HCT116 (cell line): Measurements from ENCODE around the gene CYP27A1. TPM values are rescaled to one million over a fixed set of nuclear protein-coding genes. Genes with fewer than 3 reads are reported as not detected.

Experiments used
- ATAC-seq: fragments of 200-7000 bp; cut with Tn5 transposase; 2 replicates; pipeline ENCODE4 v1.9.1; 2020; ENCODE audit warnings: mild to moderate bottlenecking, moderate library complexity
- BruUV-seq: library from RNA; stranded (reverse); fragments of 400-500 nt; replicated peaks from 2 replicates; lab custom pipeline; 2021; lab: Mats Ljungman, UMichigan
- CTCF ChIA-PET: fragments of 300-600 bp; sonication (Branson Sonifier 250); formaldehyde crosslinking; loops from one replicate; lab custom pipeline; 2021; ENCODE audit warnings: antibody characterized with exemption; lab: Charles Lee
- POLR2A ChIA-PET: fragments of 300-600, 350-600 bp; sonication (Branson Sonifier 250); formaldehyde crosslinking; loops from one replicate; lab custom pipeline; 2021; ENCODE audit warnings: antibody characterized with exemption; lab: Charles Lee
- RAD21 ChIA-PET, 2 experiments: fragments of 300-600 bp; sonication (Branson Sonifier 250); formaldehyde crosslinking; loops; one replicate each; lab custom pipeline; 2023; ENCODE audit warnings: low total read pairs in 2 of 2; ENCODE audit not compliant: uncharacterized antibody in 2 of 2, unreplicated experiment in 2 of 2, low non-redundant PET in 1 of 2; lab: Charles Lee
- DNase-seq: peaks from one replicate; pipeline ENCODE4 v3.0.0-alpha.2; 2010; ENCODE audit warnings: low read depth, low spot score
- H2AFZ ChIP-seq: fragments of 200-600 bp; shearing (Covaris generic), sonication (generic); 2 replicates; pipeline ENCODE4 v1.6.1; 2017; ENCODE audit warnings: low read depth, mixed run types, mixed read lengths, antibody characterized with exemption, low read length; ENCODE audit not compliant: poor library complexity, severe bottlenecking
- H3K27ac ChIP-seq: 2 replicates; pipeline ENCODE4 v1.5.1; 2012; ENCODE audit warnings: low read depth, low read length
- H3K27me3 ChIP-seq: fragments of 200-600 bp; sonication (generic); 2 replicates; pipeline ENCODE4 v1.6.1; 2016; ENCODE audit warnings: mixed run types, low read length, mixed read lengths; ENCODE audit not compliant: insufficient read depth
- H3K36me3 ChIP-seq, 2 experiments: fragments of 200-500 bp in 1 of 2; fragments of 200-600 bp in 1 of 2; sonication (Bioruptor generic) in 1 of 2; sonication (generic) in 1 of 2; 2 replicates each; pipeline versions ENCODE4 v1.5.1 to v1.6.1; 2014 to 2016; ENCODE audit warnings: low read length in 2 of 2, inconsistent platforms in 1 of 2, mixed read lengths in 1 of 2, mixed run types in 1 of 2; ENCODE audit not compliant: insufficient read depth in 2 of 2, control insufficient read depth in 1 of 2
- H3K4me1 ChIP-seq, 2 experiments: fragments of 200-600 bp in 1 of 2; sonication (generic) in 1 of 2; 2 replicates each; pipeline versions ENCODE4 v1.5.1 to v1.6.1; 2012 to 2017; ENCODE audit warnings: low read length in 2 of 2, inconsistent platforms in 1 of 2, mild to moderate bottlenecking in 1 of 2, mixed read lengths in 1 of 2, mixed run types in 1 of 2, moderate library complexity in 1 of 2; ENCODE audit not compliant: insufficient read depth in 2 of 2, control insufficient read depth in 1 of 2
- H3K4me2 ChIP-seq: fragments of 200-600 bp; sonication (generic); 2 replicates; pipeline ENCODE4 v1.6.1; 2017; ENCODE audit warnings: mixed run types, low read length, mixed read lengths
- H3K4me3 ChIP-seq, 2 experiments: fragments of 200-600 bp in 1 of 2; sonication (generic) in 1 of 2; replicated peaks in 1 of 2; 2 replicates each; pipeline ENCODE4 v1.5.1; 2011 to 2016; ENCODE audit warnings: low read length in 2 of 2, control low read depth in 1 of 2, low read depth in 1 of 2, mild to moderate bottlenecking in 1 of 2, mixed read lengths in 1 of 2, mixed run types in 1 of 2
- H3K79me2 ChIP-seq: fragments of 200-600 bp; sonication (generic); 2 replicates; pipeline ENCODE4 v1.6.1; 2017; ENCODE audit warnings: mild to moderate bottlenecking, mixed run types, low read length, moderate library complexity, mixed read lengths; ENCODE audit not compliant: insufficient read depth
- H3K9ac ChIP-seq: fragments of 200-600 bp; sonication (generic); 2 replicates; pipeline ENCODE4 v1.6.1; 2016; ENCODE audit warnings: low read length, mixed read lengths
- H3K9me2 ChIP-seq: fragments of 200-600 bp; sonication (generic), shearing (Covaris generic); 2 replicates; pipeline ENCODE4 v1.6.1; 2017; ENCODE audit warnings: mixed run types, mild to moderate bottlenecking, moderate library complexity; ENCODE audit not compliant: insufficient read depth
- H3K9me3 ChIP-seq, 2 experiments: fragments of 200-500 bp in 1 of 2; fragments of 200-600 bp in 1 of 2; sonication (Bioruptor generic) in 1 of 2; sonication (generic) in 1 of 2; 2 replicates each; pipeline ENCODE4 v1.6.1; 2014 to 2017; ENCODE audit warnings: low read length in 2 of 2, mixed read lengths in 2 of 2, inconsistent platforms in 1 of 2, low read depth in 1 of 2, mild to moderate bottlenecking in 1 of 2, mixed run types in 1 of 2, moderate library complexity in 1 of 2; ENCODE audit not compliant: control insufficient read depth in 1 of 2, insufficient read depth in 1 of 2
- H4K20me1 ChIP-seq: fragments of 200-600 bp; sonication (generic), shearing (Covaris generic); 2 replicates; pipeline ENCODE4 v1.6.1; 2017; ENCODE audit warnings: mixed run types, mild to moderate bottlenecking, moderate library complexity; ENCODE audit not compliant: insufficient read depth
- CBX3 ChIP-seq: IDR thresholded peaks from 2 replicates; pipeline ENCODE4 v1.6.1; 2012; ENCODE audit warnings: low read depth
- EGR1 ChIP-seq: IDR thresholded peaks from 2 replicates; pipeline ENCODE4 v1.6.1; 2012; ENCODE audit warnings: low read depth
- EZH2phosphoT487 ChIP-seq: fragments of 200-600 bp; IDR thresholded peaks from 2 replicates; pipeline ENCODE4 v1.6.1; 2018; ENCODE audit warnings: antibody characterized with exemption, borderline replicate concordance
- FOSL1 ChIP-seq: IDR thresholded peaks from 2 replicates; pipeline ENCODE4 v1.6.1; 2012; ENCODE audit warnings: low read depth
- JUND ChIP-seq: IDR thresholded peaks from 2 replicates; pipeline ENCODE4 v1.6.1; 2012
- POLR2AphosphoS5 ChIP-seq: IDR thresholded peaks from 2 replicates; pipeline ENCODE4 v1.6.1; 2011; ENCODE audit warnings: mild to moderate bottlenecking, low read depth, low read length, moderate library complexity
- RAD21 ChIP-seq: IDR thresholded peaks from 2 replicates; pipeline ENCODE4 v1.6.1; 2012; ENCODE audit warnings: low read depth, mild to moderate bottlenecking
- SIN3A ChIP-seq: IDR thresholded peaks from 2 replicates; pipeline ENCODE4 v1.6.1; 2012; ENCODE audit warnings: low read depth
- TCF7L2 ChIP-seq: IDR thresholded peaks from 2 replicates; pipeline ENCODE4 v1.7.0; 2011; ENCODE audit warnings: borderline replicate concordance, inconsistent platforms; ENCODE audit not compliant: insufficient read depth, insufficient read length; ENCODE audit errors: extremely low read depth
- YY1 ChIP-seq: IDR thresholded peaks from 2 replicates; pipeline ENCODE4 v1.6.1; 2011; ENCODE audit warnings: low read length, low read depth, moderate library complexity, mild to moderate bottlenecking; ENCODE audit not compliant: insufficient replicate concordance; ENCODE audit errors: extremely low read depth
- ZFX ChIP-seq: fragments of 450-650 bp; IDR thresholded peaks from 2 replicates; pipeline ENCODE4 v1.6.1; 2017
- intact Hi-C: fragments of 100-400 bp; cut with micrococcal nuclease; formaldehyde crosslinking; loops from 2 replicates; pipeline ENCODE4 v1.10.0; 2022
- total RNA-seq: library from RNA; stranded (reverse); gene quantifications from one replicate; pipeline ENCODE4 v1.2.1, GENCODE V29; 2021; ENCODE audit not compliant: unreplicated experiment
- TF ChIP-seq, protein P1 (sequence below): IDR thresholded peaks from 2 replicates; pipeline ENCODE4 v1.6.1; 2011; ENCODE audit warnings: mild to moderate bottlenecking, low read length, moderate library complexity; ENCODE audit not compliant: insufficient replicate concordance; ENCODE audit errors: extremely low read depth
- TF ChIP-seq, protein P2 (sequence below): IDR thresholded peaks from 2 replicates; pipeline ENCODE4 v1.6.1; 2012

The CYP27A1 gene
- total RNA-seq, 1 experiment from 2014 or later = 1.6 TPM

DNA sequence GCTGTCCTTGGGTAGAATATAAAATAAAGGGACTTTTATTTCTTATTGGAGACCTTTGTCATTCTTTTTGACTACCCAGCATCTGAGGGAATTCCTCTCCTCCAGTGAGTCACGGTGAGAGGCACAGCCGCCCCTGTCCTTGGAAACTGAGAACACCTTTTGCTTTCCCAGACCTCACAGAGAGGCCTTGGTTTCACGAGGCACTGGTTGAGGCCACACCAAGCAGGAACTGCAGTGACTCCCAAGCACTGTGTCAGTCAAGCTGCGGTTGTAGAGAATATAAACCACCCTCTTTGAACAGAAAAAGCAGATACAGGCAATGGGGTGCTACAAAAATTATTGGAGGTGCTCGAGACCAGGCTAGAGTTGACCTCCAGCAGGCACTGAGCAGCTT lies 33.3 kb downstream of the CYP27A1 start:
- no TSS peak for BruUV-seq
- ATAC-seq = no peak
- no peak overlapping the region for H2AFZ ChIP-seq

DNA sequence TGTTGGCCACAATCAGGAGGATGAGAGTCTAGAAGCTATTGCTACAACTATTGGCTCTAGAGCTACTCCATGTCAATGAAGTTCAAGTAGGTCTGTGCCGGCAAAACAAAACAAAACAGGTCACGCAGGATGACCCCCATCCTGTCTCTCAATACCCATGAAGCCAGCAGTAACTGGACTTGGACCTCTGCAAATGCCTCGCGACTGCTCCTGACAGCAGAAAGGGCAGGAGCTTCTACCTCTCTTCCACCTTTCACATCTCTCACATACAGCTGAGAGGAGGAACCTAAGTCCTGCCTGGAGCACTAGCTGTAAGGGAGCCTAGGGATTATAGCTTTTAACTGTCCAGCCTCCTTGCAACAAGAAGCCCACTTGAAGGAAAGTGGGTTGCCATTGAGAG lies 33.7 kb downstream of the CYP27A1 start:
- no peaks in the 10 kb centered on the region for H3K4me1 ChIP-seq
- ATAC-seq (no peak), DNase-seq (no peak)
- ChIA-PET RAD21 (no interaction called here), CTCF (no interaction called here), POLR2A (no interaction called here)
- H3K4me2 ChIP-seq = no peak overlapping the region
- no peaks in the 10 kb centered on the region for H3K27me3 ChIP-seq
- H2AFZ ChIP-seq = no peak overlapping the region
- no peak for TF ChIP-seq CBX3
- TF ChIP-seq, protein P1, sequence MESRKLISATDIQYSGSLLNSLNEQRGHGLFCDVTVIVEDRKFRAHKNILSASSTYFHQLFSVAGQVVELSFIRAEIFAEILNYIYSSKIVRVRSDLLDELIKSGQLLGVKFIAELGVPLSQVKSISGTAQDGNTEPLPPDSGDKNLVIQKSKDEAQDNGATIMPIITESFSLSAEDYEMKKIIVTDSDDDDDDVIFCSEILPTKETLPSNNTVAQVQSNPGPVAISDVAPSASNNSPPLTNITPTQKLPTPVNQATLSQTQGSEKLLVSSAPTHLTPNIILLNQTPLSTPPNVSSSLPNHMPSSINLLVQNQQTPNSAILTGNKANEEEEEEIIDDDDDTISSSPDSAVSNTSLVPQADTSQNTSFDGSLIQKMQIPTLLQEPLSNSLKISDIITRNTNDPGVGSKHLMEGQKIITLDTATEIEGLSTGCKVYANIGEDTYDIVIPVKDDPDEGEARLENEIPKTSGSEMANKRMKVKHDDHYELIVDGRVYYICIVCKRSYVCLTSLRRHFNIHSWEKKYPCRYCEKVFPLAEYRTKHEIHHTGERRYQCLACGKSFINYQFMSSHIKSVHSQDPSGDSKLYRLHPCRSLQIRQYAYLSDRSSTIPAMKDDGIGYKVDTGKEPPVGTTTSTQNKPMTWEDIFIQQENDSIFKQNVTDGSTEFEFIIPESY = no peak
- TF ChIP-seq, protein P2, sequence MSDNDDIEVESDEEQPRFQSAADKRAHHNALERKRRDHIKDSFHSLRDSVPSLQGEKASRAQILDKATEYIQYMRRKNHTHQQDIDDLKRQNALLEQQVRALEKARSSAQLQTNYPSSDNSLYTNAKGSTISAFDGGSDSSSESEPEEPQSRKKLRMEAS = no peak
- TF ChIP-seq FOSL1 = no peak
- TF ChIP-seq EGR1 = no peak
- H4K20me1 ChIP-seq = no peaks in the 10 kb centered on the region
- H3K9me2 ChIP-seq = no peaks in the 10 kb centered on the region
- no peaks in the 10 kb centered on the region for H3K36me3 ChIP-seq
- no peak overlapping the region for H3K9ac ChIP-seq
- H3K79me2 ChIP-seq = no peaks in the 10 kb centered on the region
- no peaks in the 10 kb centered on the region for H3K9me3 ChIP-seq
- H3K4me3 ChIP-seq = no peak overlapping the region
- intact Hi-C loops = no loop called here
- H3K27ac ChIP-seq = no peak overlapping the region
- no TSS peak for BruUV-seq

More for the DNA sequence above, 33.3 kb downstream of the CYP27A1 start:
- no peaks in the 10 kb centered on the region for H4K20me1 ChIP-seq
- H3K4me2 ChIP-seq = no peak overlapping the region
- no peak overlapping the region for H3K9ac ChIP-seq
- no peaks in the 10 kb centered on the region for H3K9me3 ChIP-seq
- CTCF ChIA-PET = no interaction called here
- no peaks in the 10 kb centered on the region for H3K4me1 ChIP-seq
- no peaks in the 10 kb centered on the region for H3K27me3 ChIP-seq
- no peaks in the 10 kb centered on the region for H3K79me2 ChIP-seq
- H3K9me2 ChIP-seq = no peaks in the 10 kb centered on the region
- H3K4me3 ChIP-seq = no peak overlapping the region
- no peak for DNase-seq
- H3K36me3 ChIP-seq = no peaks in the 10 kb centered on the region
- H3K27ac ChIP-seq = no peak overlapping the region
- POLR2A ChIA-PET = no interaction called here
- RAD21 ChIA-PET = no interaction called here
- TF ChIP-seq YY1 = no peak
- no peak for TF ChIP-seq TCF7L2
- TF ChIP-seq ZFX = no peak
- TF ChIP-seq CBX3 = no peak
- TF ChIP-seq POLR2AphosphoS5 = no peak
- no peak for TF ChIP-seq RAD21
- no peak for TF ChIP-seq EGR1
- TF ChIP-seq, protein P1 = no peak
- no peak for TF ChIP-seq SIN3A
- TF ChIP-seq JUND = no peak
- TF ChIP-seq, protein P2 = no peak
- no peak for TF ChIP-seq EZH2phosphoT487
- intact Hi-C loops = no loop called here
